ENCODE data around the gene DPF3. TPM values are rescaled to one million over a fixed set of nuclear protein-coding genes. Genes with fewer than 3 reads are reported as not detected.

Gene DPF3
- total RNA-seq, 5 donors from 2014 or later (not counting 1 experiment from before 2014, with no cell fraction given), result 0.33 to 0.86 (median 0.54) TPM

GRCh38 chr14:72606879-72607278 lies 287.0 kb downstream of the DPF3 start:
- H3K27me3 ChIP-seq (replicated peaks in 1 of 2; ENCODE audit: control insufficient read depth in 2 of 2, extremely low read depth in 1 of 2, insufficient read depth in 2 of 2, low read length in 1 of 2), result peaks cover 0 to 25% of the 10 kb centered on the region in 2 experiments
- no peak for ATAC-seq (replicated peaks in 1 of 4)
- no peaks in the 10 kb centered on the region for H3K9me3 ChIP-seq
- WGBS (ENCODE audit: insufficient coverage), result no CpG with 5 or more reads among the region's 1 CpG
- H3K9me3 Mint-ChIP-seq, result no peaks in the 10 kb centered on the region
- H3K4me3 ChIP-seq (ENCODE audit: control insufficient read depth in 1 of 2, extremely low read depth in 1 of 2, low read length in 1 of 2), result no peak overlapping the region
- H3K4me3 Mint-ChIP-seq, result no peak overlapping the region
- POLR2A ChIA-PET, result no interaction called here
- no peak overlapping the region for H3K27ac ChIP-seq (ENCODE audit: low read length)
- CTCF ChIA-PET, result no interaction called here
- no peaks in the 10 kb centered on the region for H3K36me3 ChIP-seq (ENCODE audit: control insufficient read depth in 2 of 2, extremely low read depth in 1 of 2, insufficient read depth in 1 of 2, low read length in 1 of 2)
- no peak overlapping the region for H3K27ac Mint-ChIP-seq
- no peaks in the 10 kb centered on the region for H3K4me1 ChIP-seq (ENCODE audit: control insufficient read depth in 1 of 2, extremely low read depth in 1 of 2, insufficient read depth in 2 of 2, low read length in 2 of 2)
- peaks cover 0 to 7% of the 10 kb centered on the region in 2 donors for H3K27me3 Mint-ChIP-seq
- no peaks in the 10 kb centered on the region for H3K4me1 Mint-ChIP-seq
- H3K36me3 Mint-ChIP-seq, result no peaks in the 10 kb centered on the region
- no peak for DNase-seq

GRCh38 chr14:72605921-72606220 lies 288.0 kb downstream of the DPF3 start:
- Histone ChIP-seq H3K4me1 (ENCODE audit: control insufficient read depth in 1 of 2, extremely low read depth in 1 of 2, insufficient read depth in 2 of 2, low read length in 2 of 2) (no peaks in the 10 kb centered on the region), H3K27ac (ENCODE audit: low read length) (no peak overlapping the region), H3K36me3 (ENCODE audit: control insufficient read depth in 2 of 2, extremely low read depth in 1 of 2, insufficient read depth in 1 of 2, low read length in 1 of 2) (no peaks in the 10 kb centered on the region), H3K4me3 (ENCODE audit: control insufficient read depth in 1 of 2, extremely low read depth in 1 of 2, low read length in 1 of 2) (no peak overlapping the region), H3K27me3 (replicated peaks in 1 of 2; ENCODE audit: control insufficient read depth in 2 of 2, extremely low read depth in 1 of 2, insufficient read depth in 2 of 2, low read length in 1 of 2) (peaks cover 0 to 26% of the 10 kb centered on the region in 2 experiments), H3K9me3 (no peaks in the 10 kb centered on the region)
- H3K4me3 Mint-ChIP-seq, result no peak overlapping the region
- H3K36me3 Mint-ChIP-seq, result no peaks in the 10 kb centered on the region
- ChIA-PET POLR2A (no interaction called here), CTCF (no interaction called here)
- ATAC-seq (replicated peaks in 1 of 4), result no peak
- WGBS (ENCODE audit: insufficient coverage), result 78% methylated on average over 2 of the region's 3 CpGs
- H3K9me3 Mint-ChIP-seq, result no peaks in the 10 kb centered on the region
- H3K27ac Mint-ChIP-seq, result no peak overlapping the region
- no peaks in the 10 kb centered on the region for H3K4me1 Mint-ChIP-seq
- no peak for DNase-seq
- peaks cover 0 to 12% of the 10 kb centered on the region in 2 donors for H3K27me3 Mint-ChIP-seq

GRCh38 chr14:72605096-72605920 lies 288.6 kb downstream of the DPF3 start:
- ChIA-PET POLR2A (no interaction called here), CTCF (no interaction called here)
- H3K36me3 ChIP-seq (ENCODE audit: control insufficient read depth in 2 of 2, extremely low read depth in 1 of 2, insufficient read depth in 1 of 2, low read length in 1 of 2), result no peaks in the 10 kb centered on the region
- Mint-ChIP-seq H3K36me3 (no peaks in the 10 kb centered on the region), H3K9me3 (no peaks in the 10 kb centered on the region), H3K27ac (no peak overlapping the region), H3K27me3 (peaks cover 3 to 15% of the 10 kb centered on the region in 2 donors), H3K4me3 (no peak overlapping the region), H3K4me1 (peaks cover 0 to under 1% (median 0%) of the 10 kb centered on the region in 3 donors)
- ATAC-seq (replicated peaks in 1 of 4) (no peak), DNase-seq (no peak)
- WGBS (ENCODE audit: insufficient coverage), result 93% methylated on average over 13 of the region's 18 CpGs
- no peaks in the 10 kb centered on the region for H3K9me3 ChIP-seq
- H3K27ac ChIP-seq (ENCODE audit: low read length), result no peak overlapping the region
- peaks cover 0 to 31% of the 10 kb centered on the region in 2 experiments for H3K27me3 ChIP-seq (replicated peaks in 1 of 2; ENCODE audit: control insufficient read depth in 2 of 2, extremely low read depth in 1 of 2, insufficient read depth in 2 of 2, low read length in 1 of 2)
- H3K4me3 ChIP-seq (ENCODE audit: control insufficient read depth in 1 of 2, extremely low read depth in 1 of 2, low read length in 1 of 2), result no peak overlapping the region
- no peaks in the 10 kb centered on the region for H3K4me1 ChIP-seq (ENCODE audit: control insufficient read depth in 1 of 2, extremely low read depth in 1 of 2, insufficient read depth in 2 of 2, low read length in 2 of 2)

GRCh38 chr14:72604133-72604532 lies 289.8 kb downstream of the DPF3 start:
- POLR2A ChIA-PET, result no interaction called here
- no peak overlapping the region for H3K4me3 Mint-ChIP-seq
- no peak for ATAC-seq (replicated peaks in 1 of 4)

GRCh38 chr14:72603639-72604038 lies 290.3 kb downstream of the DPF3 start:
- Histone ChIP-seq H3K27ac (ENCODE audit: low read length) (no peak overlapping the region), H3K4me1 (ENCODE audit: control insufficient read depth in 1 of 2, extremely low read depth in 1 of 2, insufficient read depth in 2 of 2, low read length in 2 of 2) (no peaks in the 10 kb centered on the region), H3K9me3 (no peaks in the 10 kb centered on the region), H3K4me3 (ENCODE audit: control insufficient read depth in 1 of 2, extremely low read depth in 1 of 2, low read length in 1 of 2) (no peak overlapping the region), H3K27me3 (replicated peaks in 1 of 2; ENCODE audit: control insufficient read depth in 2 of 2, extremely low read depth in 1 of 2, insufficient read depth in 2 of 2, low read length in 1 of 2) (peaks cover 0 to 46% of the 10 kb centered on the region in 2 experiments), H3K36me3 (ENCODE audit: control insufficient read depth in 2 of 2, extremely low read depth in 1 of 2, insufficient read depth in 1 of 2, low read length in 1 of 2) (no peaks in the 10 kb centered on the region)
- CTCF ChIA-PET, result no interaction called here
- DNase-seq, result no peak
- Mint-ChIP-seq H3K27ac (no peak overlapping the region), H3K4me1 (peaks cover 0 to 1% (median 0%) of the 10 kb centered on the region in 3 donors), H3K36me3 (no peaks in the 10 kb centered on the region), H3K9me3 (no peaks in the 10 kb centered on the region), H3K4me3 (no peak overlapping the region), H3K27me3 (peaks cover 5 to 17% of the 10 kb centered on the region in 2 donors)
- 48% methylated on average over 2 of the region's 4 CpGs for WGBS (ENCODE audit: insufficient coverage)
- ATAC-seq (replicated peaks in 1 of 4), result no peak
- POLR2A ChIA-PET, result no interaction called here

More at GRCh38 chr14:72604133-72604532, 289.8 kb downstream of the DPF3 start:
- Histone ChIP-seq H3K27me3 (replicated peaks in 1 of 2; ENCODE audit: control insufficient read depth in 2 of 2, extremely low read depth in 1 of 2, insufficient read depth in 2 of 2, low read length in 1 of 2) (peaks cover 0 to 41% of the 10 kb centered on the region in 2 experiments), H3K4me3 (ENCODE audit: control insufficient read depth in 1 of 2, extremely low read depth in 1 of 2, low read length in 1 of 2) (no peak overlapping the region), H3K4me1 (ENCODE audit: control insufficient read depth in 1 of 2, extremely low read depth in 1 of 2, insufficient read depth in 2 of 2, low read length in 2 of 2) (no peaks in the 10 kb centered on the region), H3K27ac (ENCODE audit: low read length) (no peak overlapping the region), H3K9me3 (no peaks in the 10 kb centered on the region), H3K36me3 (ENCODE audit: control insufficient read depth in 2 of 2, extremely low read depth in 1 of 2, insufficient read depth in 1 of 2, low read length in 1 of 2) (no peaks in the 10 kb centered on the region)
- H3K4me1 Mint-ChIP-seq, result peaks cover 0 to 1% (median 0%) of the 10 kb centered on the region in 3 donors
- H3K27ac Mint-ChIP-seq, result no peak overlapping the region
- H3K9me3 Mint-ChIP-seq, result no peaks in the 10 kb centered on the region
- H3K36me3 Mint-ChIP-seq, result no peaks in the 10 kb centered on the region
- peaks cover 5 to 15% of the 10 kb centered on the region in 2 donors for H3K27me3 Mint-ChIP-seq
- CTCF ChIA-PET, result no interaction called here
- WGBS (ENCODE audit: insufficient coverage), result 100% methylated on average over 2 of the region's 3 CpGs
- no peak for DNase-seq

GRCh38 chr14:72600551-72601330 lies 293.2 kb downstream of the DPF3 start:
- WGBS (ENCODE audit: insufficient coverage), result 77% methylated on average over 6 of the region's 9 CpGs
- no peak for ATAC-seq (replicated peaks in 1 of 4)
- Histone ChIP-seq H3K9me3 (no peaks in the 10 kb centered on the region), H3K4me1 (ENCODE audit: control insufficient read depth in 1 of 2, extremely low read depth in 1 of 2, insufficient read depth in 2 of 2, low read length in 2 of 2) (peaks cover 0 to under 1% of the 10 kb centered on the region in 2 experiments), H3K4me3 (ENCODE audit: control insufficient read depth in 1 of 2, extremely low read depth in 1 of 2, low read length in 1 of 2) (no peak overlapping the region), H3K36me3 (ENCODE audit: control insufficient read depth in 2 of 2, extremely low read depth in 1 of 2, insufficient read depth in 1 of 2, low read length in 1 of 2) (no peaks in the 10 kb centered on the region), H3K27ac (ENCODE audit: low read length) (no peak overlapping the region), H3K27me3 (replicated peaks in 1 of 2; ENCODE audit: control insufficient read depth in 2 of 2, extremely low read depth in 1 of 2, insufficient read depth in 2 of 2, low read length in 1 of 2) (peaks cover 0 to 60% of the 10 kb centered on the region in 2 experiments)
- no peak for DNase-seq
- Mint-ChIP-seq H3K27me3 (peaks cover 5 to 18% of the 10 kb centered on the region in 2 donors), H3K4me3 (no peak overlapping the region), H3K9me3 (no peaks in the 10 kb centered on the region), H3K36me3 (no peaks in the 10 kb centered on the region), H3K27ac (no peak overlapping the region), H3K4me1 (peaks cover 4 to 9% (median 6%) of the 10 kb centered on the region in 3 donors)
- ChIA-PET POLR2A (no interaction called here), CTCF (no interaction called here)

All from T-cell (primary cell).